Stimulated activated naive B cell treated with anti-CD40 and anti-IgM and Interleukin-4, amounts not matched to agents 10 μg/mL and 1 μg/mL and 100 μg/mL, for 72 hours (primary cell): ENCODE data around the gene FGF8.

Experiments
- ATAC-seq, 2 donors: fragments of 150-1000 bp; cut with Tn5 transposase; replicated peaks; 2 replicates each; pipeline ENCODE4 v1.10.0; 2021; ENCODE audit warnings: moderate library complexity in 1 of 2
- DNase-seq: peaks from one replicate; pipeline ENCODE4 v3.0.0; 2021
- H3K27ac Mint-ChIP-seq: one replicate; pipeline ENCODE4 v1.8.0; 2022; ENCODE audit warnings: mild to moderate bottlenecking, mixed read lengths
- H3K27me3 Mint-ChIP-seq, 2 donors: one replicate each; pipeline ENCODE4 v1.8.0; 2022; ENCODE audit warnings: mixed read lengths in 2 of 2
- H3K36me3 Mint-ChIP-seq, 2 donors: one replicate each; pipeline ENCODE4 v1.8.0; 2022; ENCODE audit warnings: mixed read lengths in 2 of 2, mild to moderate bottlenecking in 1 of 2
- H3K4me1 Mint-ChIP-seq, 2 donors: one replicate each; pipeline ENCODE4 v1.8.0; 2022; ENCODE audit warnings: mixed read lengths in 2 of 2, mild to moderate bottlenecking in 1 of 2
- H3K4me3 Mint-ChIP-seq, 2 donors: one replicate each; pipeline ENCODE4 v1.8.0; 2022; ENCODE audit warnings: mild to moderate bottlenecking in 2 of 2, mixed read lengths in 2 of 2, moderate library complexity in 1 of 2
- H3K9me3 Mint-ChIP-seq, 2 donors: one replicate each; pipeline ENCODE4 v1.8.0; 2022; ENCODE audit warnings: mixed read lengths in 2 of 2, mild to moderate bottlenecking in 1 of 2

Gene FGF8

DNA sequence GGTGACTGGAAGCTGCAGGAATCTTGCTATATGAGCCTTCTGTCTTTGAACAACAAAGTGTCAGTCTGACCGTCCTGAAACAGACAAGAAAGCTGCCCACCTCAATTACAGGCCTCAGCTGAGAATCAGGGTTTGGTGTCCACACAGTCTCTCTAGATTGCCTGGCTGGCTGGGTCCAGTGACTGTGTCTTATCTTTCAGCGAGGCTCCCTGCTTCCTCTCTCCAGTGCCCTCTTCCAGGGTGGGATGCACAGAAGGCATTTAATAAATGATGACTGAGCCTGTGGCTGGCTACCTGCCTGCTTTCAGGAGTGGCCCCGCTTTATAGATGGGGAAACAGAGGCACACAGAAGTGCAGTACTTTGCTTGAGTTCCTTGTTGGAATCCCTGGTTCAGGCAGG lies 27.4 kb downstream of the FGF8 start:
- no peak for DNase-seq
- H3K4me1 Mint-ChIP-seq, result no peaks in the 10 kb centered on the region
- no peaks in the 10 kb centered on the region for H3K36me3 Mint-ChIP-seq
- no peak overlapping the region for H3K4me3 Mint-ChIP-seq
- H3K27ac Mint-ChIP-seq, result no peak overlapping the region
- H3K27me3 Mint-ChIP-seq, result peaks cover 18 to 29% of the 10 kb centered on the region in 2 donors
- no peaks in the 10 kb centered on the region for H3K9me3 Mint-ChIP-seq
- no peak for ATAC-seq

DNA sequence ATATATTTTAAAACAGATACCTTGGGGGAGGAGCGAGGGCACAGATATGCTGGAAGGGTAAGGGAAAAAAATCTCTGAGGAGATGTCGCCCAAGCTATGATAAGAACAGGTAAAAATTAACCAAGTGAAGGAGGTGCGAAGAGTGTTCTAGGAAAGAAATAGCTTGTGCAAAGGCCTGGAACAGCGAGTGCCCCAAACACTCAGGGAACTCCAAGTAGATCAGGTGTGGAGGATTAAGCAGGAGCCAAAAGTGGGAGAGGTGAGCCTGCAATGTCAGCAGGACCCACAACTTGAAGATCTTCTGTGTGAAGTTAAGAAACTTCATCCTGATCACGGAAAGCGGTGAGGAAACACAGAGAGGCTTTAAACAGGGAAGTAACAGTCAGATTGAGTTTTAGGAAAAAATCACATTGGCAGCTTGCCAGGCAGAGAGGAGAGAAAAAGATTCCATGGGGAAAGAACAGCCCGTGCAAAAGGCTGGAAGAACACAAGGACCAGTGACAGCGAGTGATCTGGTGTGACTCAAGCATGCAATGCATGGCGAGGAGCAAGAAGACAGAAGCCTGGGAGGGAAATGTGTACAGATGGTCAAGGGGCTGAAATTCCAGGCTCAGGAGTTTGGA lies 30.7 kb downstream of the FGF8 start:
- Mint-ChIP-seq H3K4me1 (no peaks in the 10 kb centered on the region), H3K27ac (no peak overlapping the region), H3K36me3 (no peaks in the 10 kb centered on the region), H3K9me3 (no peaks in the 10 kb centered on the region), H3K4me3 (no peak overlapping the region), H3K27me3 (peaks cover 19 to 28% of the 10 kb centered on the region in 2 donors)
- ATAC-seq (no peak), DNase-seq (no peak)

DNA sequence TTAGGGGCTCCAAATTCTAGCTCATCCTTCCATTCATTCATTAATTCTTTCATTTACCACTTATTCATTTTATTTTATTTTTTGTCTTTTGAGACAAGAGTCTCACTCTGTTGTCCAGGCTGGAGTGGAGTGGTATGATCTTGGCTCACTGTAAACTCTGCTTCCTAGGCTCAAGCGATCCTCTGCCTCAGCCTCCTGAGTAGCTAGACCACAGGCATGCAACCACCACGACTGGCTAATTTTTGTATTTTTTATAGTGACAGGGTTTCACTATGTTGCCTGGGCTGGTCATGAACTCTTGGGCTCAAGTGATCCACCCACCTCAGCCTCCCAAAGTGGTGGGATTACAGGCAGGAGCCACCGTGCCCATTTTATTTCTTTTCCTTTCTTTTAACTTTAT lies 31.6 kb downstream of the FGF8 start:
- Mint-ChIP-seq H3K27me3 (peaks cover 26 to 36% of the 10 kb centered on the region in 2 donors), H3K9me3 (no peaks in the 10 kb centered on the region), H3K36me3 (no peaks in the 10 kb centered on the region), H3K4me1 (no peaks in the 10 kb centered on the region), H3K27ac (no peak overlapping the region), H3K4me3 (no peak overlapping the region)
- ATAC-seq (no peak), DNase-seq (no peak)

DNA sequence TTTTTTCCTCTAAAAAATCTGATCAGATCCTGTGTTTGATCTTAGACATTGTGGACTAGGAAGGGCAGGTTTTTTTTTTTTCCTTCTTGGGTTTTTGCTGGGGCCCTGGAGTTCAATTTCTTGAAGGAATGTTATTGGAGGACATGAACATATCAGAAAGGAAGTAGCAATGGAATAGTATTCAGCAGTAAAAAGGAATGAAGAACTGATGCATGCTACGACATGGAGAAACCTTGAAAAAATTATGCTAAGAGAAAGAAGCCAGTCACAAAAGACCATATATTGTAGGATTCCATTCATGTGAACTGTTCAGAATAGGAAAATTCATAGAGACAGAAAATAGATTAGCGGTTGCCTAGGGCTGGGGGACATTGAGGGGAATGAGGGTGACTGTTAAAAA lies 34.0 kb downstream of the FGF8 start:
- Mint-ChIP-seq H3K36me3 (no peaks in the 10 kb centered on the region), H3K9me3 (no peaks in the 10 kb centered on the region), H3K4me3 (no peak overlapping the region), H3K4me1 (no peaks in the 10 kb centered on the region), H3K27me3 (peaks cover 26 to 36% of the 10 kb centered on the region in 2 donors), H3K27ac (no peak overlapping the region)
- DNase-seq, result no peak
- ATAC-seq, result no peak

DNA sequence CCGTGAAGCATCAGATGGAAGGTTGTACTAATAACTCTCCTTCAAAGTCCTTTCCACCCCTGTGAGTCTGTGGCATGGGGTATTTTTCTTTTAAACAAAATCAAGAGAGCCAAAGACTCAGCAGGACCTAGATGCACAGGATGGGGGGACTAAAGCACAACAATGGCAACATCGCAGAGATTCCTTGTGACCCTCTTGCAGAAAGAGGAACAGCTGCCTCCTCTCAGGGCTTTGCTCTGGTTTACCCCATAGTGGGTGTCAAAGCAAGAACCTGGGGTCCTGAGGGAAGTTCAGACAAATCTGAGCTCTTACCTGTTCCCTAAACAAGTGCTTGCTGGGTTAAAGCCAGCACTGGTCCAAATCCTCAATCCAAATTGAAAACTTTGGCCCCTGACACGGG lies 39.2 kb downstream of the FGF8 start:
- DNase-seq (no peak), ATAC-seq (no peak)
- Mint-ChIP-seq H3K4me3 (no peak overlapping the region), H3K27ac (no peak overlapping the region), H3K9me3 (no peaks in the 10 kb centered on the region), H3K27me3 (peaks cover 34 to 46% of the 10 kb centered on the region in 2 donors), H3K4me1 (no peaks in the 10 kb centered on the region), H3K36me3 (no peaks in the 10 kb centered on the region)

DNA sequence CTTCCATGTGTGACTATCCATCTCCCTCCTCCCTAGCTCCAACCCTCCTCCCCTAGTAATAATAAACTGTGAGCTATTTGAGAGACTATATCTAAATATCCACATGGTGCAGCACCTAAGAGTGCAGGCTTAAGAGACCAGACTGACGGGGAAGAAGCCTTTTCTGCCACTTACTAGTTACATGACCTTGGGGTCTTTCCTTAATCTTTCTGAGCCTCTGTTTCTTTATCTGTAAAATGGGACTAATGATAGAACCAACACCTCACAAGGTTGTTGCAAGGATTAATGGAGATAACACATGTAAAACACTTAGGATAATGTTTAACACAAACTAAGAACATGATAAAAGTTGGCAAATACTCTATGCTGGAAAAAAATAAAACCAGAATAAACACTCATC lies 43.8 kb downstream of the FGF8 start:
- Mint-ChIP-seq H3K4me3 (no peak overlapping the region), H3K4me1 (no peaks in the 10 kb centered on the region), H3K27me3 (peaks cover 26 to 35% of the 10 kb centered on the region in 2 donors), H3K9me3 (peaks cover 0 to 1% of the 10 kb centered on the region in 2 donors), H3K36me3 (no peaks in the 10 kb centered on the region), H3K27ac (no peak overlapping the region)
- DNase-seq (no peak), ATAC-seq (no peak)

DNA sequence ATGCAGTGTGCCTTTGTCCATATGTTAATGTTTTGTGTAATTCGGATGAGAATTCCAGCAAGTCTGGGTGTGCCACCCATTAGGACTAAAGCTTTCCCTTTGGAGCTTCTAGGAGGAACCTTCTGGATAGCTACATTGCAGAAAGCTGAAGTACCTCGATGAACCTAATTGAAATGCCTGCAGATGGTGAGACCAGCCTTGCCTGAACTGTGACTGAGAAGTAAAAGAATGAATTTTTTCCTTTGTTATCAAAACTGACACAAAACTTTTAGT lies 49.9 kb downstream of the FGF8 start:
- Mint-ChIP-seq H3K27me3 (peaks cover 21 to 23% of the 10 kb centered on the region in 2 donors), H3K9me3 (peaks cover 0 to 1% of the 10 kb centered on the region in 2 donors), H3K36me3 (no peaks in the 10 kb centered on the region), H3K27ac (no peak overlapping the region), H3K4me1 (peaks cover 14 to 19% of the 10 kb centered on the region in 2 donors), H3K4me3 (no peak overlapping the region)
- ATAC-seq, result no peak
- no peak for DNase-seq

DNA sequence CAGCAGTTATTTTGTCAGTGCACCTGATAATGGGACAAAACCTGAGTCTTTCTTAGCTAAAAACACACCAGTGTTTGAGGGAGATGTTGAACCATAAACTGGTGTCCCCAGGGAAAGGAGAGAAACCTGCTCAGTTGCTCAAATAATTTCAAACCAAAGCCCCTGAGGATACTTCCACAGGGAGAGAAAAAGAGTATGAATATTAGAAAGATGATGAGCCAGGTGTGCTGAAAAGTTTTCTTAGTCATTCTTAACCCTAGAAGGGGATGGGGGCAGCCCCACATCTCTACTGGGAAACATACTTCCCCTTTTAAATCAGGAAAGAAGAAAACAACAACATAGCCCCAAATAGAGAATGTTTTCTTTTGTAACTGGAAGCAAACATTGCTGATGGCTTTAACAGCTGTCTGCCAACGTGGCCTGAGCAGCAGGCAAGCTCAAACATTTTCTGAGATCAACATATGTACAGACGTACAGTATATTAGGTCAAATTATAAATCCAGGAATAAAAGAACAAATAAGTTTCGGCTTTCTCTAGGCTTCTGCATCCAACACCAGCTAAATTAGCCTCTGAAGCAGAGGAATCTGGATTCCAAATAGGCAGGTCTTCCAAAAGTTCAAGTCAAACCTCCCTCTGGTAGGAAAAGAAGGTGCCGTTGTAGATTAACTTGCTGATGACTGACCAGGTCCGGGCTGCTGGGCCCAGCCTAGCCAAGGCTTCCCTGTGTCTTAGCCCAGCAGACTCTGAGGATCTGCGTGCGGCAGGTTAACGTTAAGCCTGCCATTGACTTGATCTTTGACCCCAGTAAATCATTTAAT lies 50.4 kb downstream of the FGF8 start:
- peak overlapping the region in 1 of 2 donors; percentile 36 for H3K4me3 Mint-ChIP-seq
- no peaks in the 10 kb centered on the region for H3K36me3 Mint-ChIP-seq
- peaks cover 14 to 19% of the 10 kb centered on the region in 2 donors for H3K4me1 Mint-ChIP-seq
- no peak overlapping the region for H3K27ac Mint-ChIP-seq
- H3K9me3 Mint-ChIP-seq, result peaks cover 0 to 1% of the 10 kb centered on the region in 2 donors
- H3K27me3 Mint-ChIP-seq, result peaks cover 26 to 27% of the 10 kb centered on the region in 2 donors
- peak; percentile 9 for DNase-seq
- peak; percentile 89 to 92 for ATAC-seq

DNA sequence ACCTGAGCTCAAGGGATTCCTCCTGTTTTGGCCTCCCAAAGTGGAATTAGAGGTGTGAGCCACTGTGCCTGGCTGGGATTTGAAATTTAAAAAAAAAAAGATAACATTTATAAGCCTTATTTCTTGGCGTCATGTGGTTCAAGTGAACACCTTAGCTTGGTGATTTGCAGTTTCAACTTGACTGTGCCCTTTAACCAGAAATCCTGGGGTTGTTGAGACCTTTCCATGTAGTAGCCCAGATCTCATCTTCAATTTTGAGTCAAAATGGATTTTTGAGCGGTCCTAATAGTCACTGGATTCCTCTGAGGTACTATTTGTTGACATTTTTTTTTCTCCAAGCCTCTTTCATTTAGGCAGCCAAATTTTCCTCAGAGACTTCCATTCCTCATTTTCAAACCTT lies 51.5 kb downstream of the FGF8 start:
- Mint-ChIP-seq H3K36me3 (no peaks in the 10 kb centered on the region), H3K27me3 (peaks cover 27 to 33% of the 10 kb centered on the region in 2 donors), H3K4me3 (peak overlapping the region; percentile 29 to 36), H3K9me3 (no peaks in the 10 kb centered on the region), H3K27ac (no peak overlapping the region), H3K4me1 (peaks cover 14 to 19% of the 10 kb centered on the region in 2 donors)
- ATAC-seq (peak; percentile 31 to 53), DNase-seq (no peak)

DNA sequence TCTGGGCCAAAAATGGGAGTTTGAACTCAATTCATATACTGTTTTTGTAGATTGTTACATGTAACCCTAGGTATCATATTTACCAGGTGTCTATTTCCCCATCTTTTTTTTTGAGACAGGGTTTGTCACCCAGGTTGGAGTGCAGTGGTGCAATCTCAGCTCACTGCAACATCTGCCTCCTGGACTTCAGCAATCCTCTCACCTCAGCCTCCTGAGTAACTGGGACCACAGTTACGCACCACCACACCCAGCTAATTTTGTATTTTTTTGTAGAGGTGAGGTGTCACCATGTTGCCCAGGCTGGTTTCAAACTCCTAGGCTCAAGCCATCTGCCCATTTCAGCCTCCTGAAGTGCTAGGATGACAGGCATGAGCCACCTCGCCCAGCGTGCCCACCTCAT lies 52.7 kb downstream of the FGF8 start:
- ATAC-seq, result no peak
- H3K27ac Mint-ChIP-seq, result no peak overlapping the region
- no peak for DNase-seq
- no peak overlapping the region for H3K4me3 Mint-ChIP-seq
- H3K9me3 Mint-ChIP-seq, result no peaks in the 10 kb centered on the region
- H3K27me3 Mint-ChIP-seq, result peaks cover 31 to 37% of the 10 kb centered on the region in 2 donors
- H3K4me1 Mint-ChIP-seq, result peaks cover 14 to 19% of the 10 kb centered on the region in 2 donors
- H3K36me3 Mint-ChIP-seq, result no peaks in the 10 kb centered on the region

DNA sequence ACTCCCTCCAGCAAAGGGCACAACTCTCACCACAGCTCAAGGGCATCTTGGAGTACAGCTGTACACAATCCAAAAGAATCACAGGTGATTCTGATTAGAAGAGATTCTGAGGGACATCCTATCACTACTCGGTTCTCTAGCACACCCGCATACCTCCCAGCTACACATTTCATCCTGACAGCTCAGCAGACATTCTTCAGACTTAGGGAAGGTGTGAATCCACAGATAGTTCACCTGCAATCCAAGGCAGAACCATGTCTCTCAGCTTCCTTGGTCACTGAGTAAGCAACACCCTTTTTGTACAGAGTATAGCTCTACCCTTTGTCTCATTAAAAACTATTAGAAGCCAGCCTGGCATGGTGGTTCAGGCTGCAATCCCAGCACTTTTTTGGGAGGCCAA lies 54.1 kb downstream of the FGF8 start:
- Mint-ChIP-seq H3K27ac (no peak overlapping the region), H3K4me1 (peaks cover 16 to 19% of the 10 kb centered on the region in 2 donors), H3K27me3 (peaks cover 27 to 37% of the 10 kb centered on the region in 2 donors), H3K4me3 (no peak overlapping the region), H3K36me3 (no peaks in the 10 kb centered on the region), H3K9me3 (no peaks in the 10 kb centered on the region)
- no peak for ATAC-seq
- DNase-seq, result no peak

DNA sequence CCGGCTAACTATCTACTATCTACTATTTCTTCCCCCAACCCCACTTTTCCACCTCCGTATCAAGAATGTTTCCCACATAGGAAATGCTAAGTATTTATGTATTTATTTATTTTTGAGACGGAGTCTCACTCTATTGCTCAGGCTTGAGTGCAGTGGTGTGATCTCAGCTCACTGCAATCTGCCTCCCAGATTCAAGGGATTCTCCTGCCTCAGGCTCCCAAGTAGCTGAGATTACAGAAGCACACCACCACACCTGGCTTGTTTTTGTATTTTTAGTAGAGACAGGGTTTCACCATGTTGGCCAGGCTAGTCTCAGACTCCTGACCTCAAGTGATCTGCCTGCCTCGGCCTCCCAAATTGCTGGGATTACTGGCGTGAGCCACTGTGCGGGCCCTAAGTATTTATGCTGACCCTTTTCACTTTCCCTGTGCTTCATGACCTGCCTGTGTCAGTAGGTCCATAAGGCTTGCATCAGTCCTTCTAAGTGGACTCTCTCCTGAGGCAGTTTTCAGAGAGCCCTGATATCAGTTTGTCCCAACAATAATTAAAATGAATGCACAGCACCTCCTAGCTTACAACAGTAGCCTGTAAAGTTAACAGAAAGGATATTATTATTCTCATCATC lies 55.2 kb downstream of the FGF8 start:
- Mint-ChIP-seq H3K36me3 (no peaks in the 10 kb centered on the region), H3K4me3 (no peak overlapping the region), H3K4me1 (peaks cover 13 to 19% of the 10 kb centered on the region in 2 donors), H3K27ac (no peak overlapping the region), H3K9me3 (no peaks in the 10 kb centered on the region), H3K27me3 (peaks cover 27 to 40% of the 10 kb centered on the region in 2 donors)
- no peak for DNase-seq
- no peak for ATAC-seq
